MM.1S (cell line): Measurements from ENCODE around the gene OSER1.

Source experiments
- EZH2 ChIP-seq: fragments of 300-600 bp; sonication (generic); optimal IDR thresholded peaks from 2 replicates; pipeline ENCODE3; 2017; ENCODE audit warnings: low read depth, mild to moderate bottlenecking, antibody characterized with exemption, low read length, mixed read lengths
- TF ChIP-seq, protein P1 (sequence below): fragments of 300-600 bp; sonication (generic); IDR thresholded peaks from 2 replicates; pipeline ENCODE4 v1.5.1; 2016; ENCODE audit warnings: antibody characterized with exemption, low read length, mixed read lengths

GRCh38 chr20:44174996-44175765 lies 35.4 kb downstream of the OSER1 start:
- TF ChIP-seq, protein P1, sequence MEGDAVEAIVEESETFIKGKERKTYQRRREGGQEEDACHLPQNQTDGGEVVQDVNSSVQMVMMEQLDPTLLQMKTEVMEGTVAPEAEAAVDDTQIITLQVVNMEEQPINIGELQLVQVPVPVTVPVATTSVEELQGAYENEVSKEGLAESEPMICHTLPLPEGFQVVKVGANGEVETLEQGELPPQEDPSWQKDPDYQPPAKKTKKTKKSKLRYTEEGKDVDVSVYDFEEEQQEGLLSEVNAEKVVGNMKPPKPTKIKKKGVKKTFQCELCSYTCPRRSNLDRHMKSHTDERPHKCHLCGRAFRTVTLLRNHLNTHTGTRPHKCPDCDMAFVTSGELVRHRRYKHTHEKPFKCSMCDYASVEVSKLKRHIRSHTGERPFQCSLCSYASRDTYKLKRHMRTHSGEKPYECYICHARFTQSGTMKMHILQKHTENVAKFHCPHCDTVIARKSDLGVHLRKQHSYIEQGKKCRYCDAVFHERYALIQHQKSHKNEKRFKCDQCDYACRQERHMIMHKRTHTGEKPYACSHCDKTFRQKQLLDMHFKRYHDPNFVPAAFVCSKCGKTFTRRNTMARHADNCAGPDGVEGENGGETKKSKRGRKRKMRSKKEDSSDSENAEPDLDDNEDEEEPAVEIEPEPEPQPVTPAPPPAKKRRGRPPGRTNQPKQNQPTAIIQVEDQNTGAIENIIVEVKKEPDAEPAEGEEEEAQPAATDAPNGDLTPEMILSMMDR: no peak
- TF ChIP-seq EZH2: no peak
